ENCODE results near the gene TMEM252. TPM values are rescaled to one million over a fixed set of nuclear protein-coding genes. Genes with fewer than 3 reads are reported as not detected.

TMEM252 gene
- total and polyA plus RNA-seq, 5 experiments from 2014 or later, result not detected

GRCh38 chr9:68555437-68556150 lies 14.9 kb upstream of the TMEM252 start:
- POLR2A ChIA-PET, result no interaction called here
- DNase-seq (no peak), ATAC-seq (no peak)
- no peaks in the 10 kb centered on the region for H3K9me3 Mint-ChIP-seq
- peaks cover 7 to 41% (median 22%) of the 10 kb centered on the region in 5 donors for H3K27me3 Mint-ChIP-seq
- H3K36me3 Mint-ChIP-seq, result no peaks in the 10 kb centered on the region
- H3K4me3 Mint-ChIP-seq, result no peak overlapping the region
- peaks cover 1 to 12% (median 7%) of the 10 kb centered on the region in 4 donors for H3K4me1 Mint-ChIP-seq
- no peak overlapping the region for H3K27ac Mint-ChIP-seq

DNA sequence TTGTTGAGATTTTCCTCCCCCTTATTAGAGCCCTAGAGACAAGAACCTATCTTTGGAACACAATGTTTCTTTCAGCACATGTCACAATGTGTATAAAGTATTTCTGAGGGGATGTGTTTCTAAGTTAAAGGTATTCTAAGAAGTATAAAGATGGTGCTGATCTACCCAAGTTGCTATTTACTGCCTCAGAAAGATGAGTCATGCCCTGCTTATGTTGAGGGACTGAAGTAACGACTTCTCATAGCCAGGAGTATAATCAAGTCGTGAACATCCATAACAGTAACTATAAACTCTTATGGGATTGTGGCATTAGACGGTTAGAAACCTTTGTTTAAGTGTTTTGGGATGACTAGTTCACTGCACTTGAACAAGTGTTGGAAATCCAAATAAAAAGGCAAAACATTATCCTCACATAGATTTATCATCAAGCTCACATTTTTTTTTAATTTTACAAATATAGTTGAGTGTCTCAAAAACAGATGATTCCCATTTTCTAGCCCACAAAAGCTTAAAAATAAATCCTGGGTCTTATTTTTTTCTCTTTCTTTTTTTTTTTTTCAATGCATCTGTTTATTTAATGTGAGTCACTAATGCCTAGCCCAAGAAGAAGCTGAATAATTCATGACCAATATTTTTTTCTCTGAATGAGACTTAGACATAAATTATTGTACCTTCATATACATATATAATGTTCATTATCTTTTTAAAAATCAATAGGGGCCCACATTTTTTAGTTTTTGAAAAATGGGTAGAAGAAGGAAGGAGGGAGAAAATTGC lies 12.2 kb upstream of the TMEM252 start:
- no peak overlapping the region for H3K4me3 Mint-ChIP-seq
- ATAC-seq, result no peak
- no peaks in the 10 kb centered on the region for H3K36me3 Mint-ChIP-seq
- no peak overlapping the region for H3K27ac Mint-ChIP-seq
- POLR2A ChIA-PET, result no interaction called here
- peaks cover 5 to 36% (median 13%) of the 10 kb centered on the region in 5 donors for H3K27me3 Mint-ChIP-seq
- H3K9me3 Mint-ChIP-seq, result no peaks in the 10 kb centered on the region
- H3K4me1 Mint-ChIP-seq, result peaks cover 0 to 2% (median 0%) of the 10 kb centered on the region in 4 donors
- no peak for DNase-seq

GRCh38 chr9:68551191-68551590 lies 10.5 kb upstream of the TMEM252 start:
- no peak for DNase-seq
- no peak for ATAC-seq
- Mint-ChIP-seq H3K4me3 (no peak overlapping the region), H3K36me3 (no peaks in the 10 kb centered on the region), H3K9me3 (no peaks in the 10 kb centered on the region), H3K27ac (no peak overlapping the region), H3K4me1 (peaks cover 0 to 18% (median 2%) of the 10 kb centered on the region in 4 donors), H3K27me3 (peaks cover 1 to 19% (median 9%) of the 10 kb centered on the region in 5 donors)
- POLR2A ChIA-PET, result no interaction called here

DNA sequence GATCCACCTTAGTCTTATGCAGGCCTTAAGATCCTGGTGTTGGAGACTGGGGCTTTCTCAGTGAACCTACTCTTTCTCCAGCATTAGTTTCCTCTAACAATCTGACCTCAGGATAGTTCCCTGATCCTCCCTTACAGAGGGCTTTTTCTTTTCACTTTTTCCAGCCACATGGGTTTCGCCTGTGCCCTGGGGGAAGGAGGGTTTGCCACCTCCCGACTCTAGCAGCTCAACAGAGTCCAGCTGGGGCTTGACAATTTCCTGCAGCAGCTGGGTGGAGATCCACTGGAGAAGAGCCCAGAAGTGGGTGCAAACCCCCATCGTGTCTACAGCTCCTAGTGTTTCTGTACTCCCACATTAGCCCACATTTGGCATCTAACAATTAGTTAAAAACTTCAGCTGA lies 7.6 kb upstream of the TMEM252 start:
- ATAC-seq, result no peak
- H3K36me3 Mint-ChIP-seq, result no peaks in the 10 kb centered on the region

GRCh38 chr9:68547417-68547816 lies 6.7 kb upstream of the TMEM252 start:
- Mint-ChIP-seq H3K27ac (peak overlapping the region in 1 of 10 donors; percentile 60), H3K9me3 (no peaks in the 10 kb centered on the region), H3K4me3 (peak overlapping the region in 1 of 10 donors; percentile 16), H3K27me3 (peaks cover 4 to 20% (median 5%) of the 10 kb centered on the region in 5 donors), H3K4me1 (peaks cover 0 to 29% (median 2%) of the 10 kb centered on the region in 4 donors), H3K36me3 (no peaks in the 10 kb centered on the region)
- no peak for ATAC-seq
- no peak for DNase-seq
- POLR2A ChIA-PET, result no interaction called here

More for the DNA sequence above, 7.6 kb upstream of the TMEM252 start:
- no peak for DNase-seq
- Mint-ChIP-seq H3K9me3 (no peaks in the 10 kb centered on the region), H3K4me3 (peak overlapping the region in 1 of 10 donors; percentile 16), H3K27me3 (peaks cover 3 to 27% (median 7%) of the 10 kb centered on the region in 5 donors), H3K27ac (no peak overlapping the region), H3K4me1 (peaks cover 0 to 29% (median 2%) of the 10 kb centered on the region in 4 donors)
- POLR2A ChIA-PET, result no interaction called here

DNA sequence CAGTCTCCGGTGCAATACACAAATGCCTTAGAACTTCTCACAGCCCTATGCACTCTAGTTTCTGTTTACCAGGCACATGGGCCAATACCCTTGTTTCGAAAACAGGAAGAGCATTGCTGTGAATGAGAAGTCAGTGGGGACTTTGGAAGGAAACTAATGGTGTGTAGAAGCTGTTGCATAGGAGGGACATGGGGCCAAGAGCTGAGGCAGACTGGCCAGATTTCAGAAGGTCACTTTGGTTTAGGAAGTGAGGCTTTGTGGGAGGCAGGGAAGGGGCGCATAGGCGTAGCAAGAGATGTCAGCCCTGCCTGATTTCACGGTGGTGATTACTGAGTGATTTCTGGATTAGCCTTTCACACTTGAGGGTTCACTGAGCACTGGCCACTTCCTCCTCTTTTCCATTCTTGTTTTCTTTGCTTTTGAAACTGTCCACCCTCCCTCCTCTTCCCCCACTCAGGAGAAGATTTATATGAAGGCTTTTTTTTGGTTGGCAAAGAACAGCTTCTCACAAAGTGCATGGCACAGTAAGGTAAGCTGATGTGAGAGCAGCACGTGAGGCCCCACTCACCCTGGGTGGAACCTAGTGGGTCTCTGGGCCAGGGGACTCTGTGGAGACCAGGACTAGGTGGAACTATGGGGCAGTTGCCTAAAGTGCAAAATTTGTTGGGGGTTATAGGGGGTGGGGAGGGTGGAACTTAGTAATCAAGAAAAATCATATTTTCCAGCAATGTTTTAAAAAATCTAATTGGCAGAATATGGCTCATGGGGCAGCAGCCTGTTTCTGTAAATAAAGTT lies 6.1 kb upstream of the TMEM252 start:
- POLR2A ChIA-PET, result no interaction called here
- Mint-ChIP-seq H3K27ac (peak overlapping the region in 3 of 10 donors; percentile 9 to 65 (median 60)), H3K9me3 (no peaks in the 10 kb centered on the region), H3K36me3 (no peaks in the 10 kb centered on the region), H3K27me3 (peaks cover 1 to 20% (median 6%) of the 10 kb centered on the region in 5 donors), H3K4me1 (peaks cover 0 to 29% (median 2%) of the 10 kb centered on the region in 4 donors), H3K4me3 (peak overlapping the region in 1 of 10 donors; percentile 29)
- ATAC-seq (no peak), DNase-seq (peak in 1 of 10 donors; percentile 2)

DNA sequence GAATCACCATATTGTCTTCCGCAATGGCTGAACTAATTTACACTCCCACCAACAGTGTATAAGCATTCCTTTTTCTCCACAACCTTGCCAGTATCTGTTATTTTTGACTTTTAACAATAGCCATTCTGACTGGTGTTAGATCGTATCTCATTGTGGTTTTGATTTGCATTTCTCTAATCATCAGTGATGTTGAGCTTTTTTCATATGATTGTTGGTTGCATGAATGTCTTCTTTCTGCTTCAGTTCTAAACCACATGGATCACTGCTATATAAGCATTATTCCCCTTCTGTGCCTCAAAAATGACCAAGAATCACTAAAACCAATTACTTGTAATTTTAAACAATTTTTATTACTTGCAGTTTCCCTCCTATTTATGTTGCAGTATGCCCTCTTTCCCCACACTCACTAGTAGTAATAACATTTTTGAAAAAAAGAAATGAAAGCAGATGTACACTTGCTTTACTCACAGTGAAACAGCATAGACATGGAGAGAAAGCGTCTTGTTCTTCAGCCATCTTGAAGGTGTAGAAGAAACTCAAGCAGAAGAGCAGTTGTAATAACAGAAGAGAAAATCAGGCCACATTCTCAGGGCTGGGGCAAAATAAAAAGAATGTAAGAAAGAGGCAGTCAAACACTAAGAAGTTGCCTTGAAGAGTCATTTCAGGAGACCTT lies 4.5 kb upstream of the TMEM252 start:
- H3K36me3 Mint-ChIP-seq, result no peaks in the 10 kb centered on the region
- no peak for ATAC-seq
- H3K4me3 Mint-ChIP-seq, result no peak overlapping the region
- POLR2A ChIA-PET, result no interaction called here
- no peak for DNase-seq
- peaks cover 0 to 29% (median 2%) of the 10 kb centered on the region in 4 donors for H3K4me1 Mint-ChIP-seq
- H3K27ac Mint-ChIP-seq, result no peak overlapping the region
- no peaks in the 10 kb centered on the region for H3K9me3 Mint-ChIP-seq
- peaks cover 3 to 35% (median 8%) of the 10 kb centered on the region in 5 donors for H3K27me3 Mint-ChIP-seq

DNA sequence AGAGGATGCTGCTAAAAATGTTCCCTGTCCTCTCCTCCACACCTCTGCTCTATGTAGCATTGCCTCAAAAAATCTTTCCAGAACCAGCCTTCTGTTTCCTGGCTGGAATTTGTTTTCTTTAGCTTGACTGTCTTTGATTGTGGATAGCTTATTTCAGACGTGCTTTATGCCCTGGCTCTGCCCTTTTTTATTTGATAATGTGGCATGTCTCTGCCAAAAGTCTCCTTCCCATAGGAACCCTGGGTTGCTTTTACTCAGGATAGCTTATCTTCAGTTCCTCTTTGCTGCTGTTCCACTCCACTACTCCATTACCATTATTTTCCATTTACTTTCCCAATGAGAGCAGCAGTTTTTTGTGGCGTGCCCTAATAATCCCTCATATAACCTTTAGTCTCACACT lies 885 bp upstream of the TMEM252 start:
- no peak for ATAC-seq
- DNase-seq, result no peak
- Mint-ChIP-seq H3K4me3 (no peak overlapping the region), H3K27ac (no peak overlapping the region), H3K9me3 (no peaks in the 10 kb centered on the region), H3K36me3 (no peaks in the 10 kb centered on the region), H3K27me3 (peaks cover 3 to 46% (median 11%) of the 10 kb centered on the region in 5 donors), H3K4me1 (peaks cover 0 to 14% (median 1%) of the 10 kb centered on the region in 4 donors)
- POLR2A ChIA-PET, result no interaction called here

DNA sequence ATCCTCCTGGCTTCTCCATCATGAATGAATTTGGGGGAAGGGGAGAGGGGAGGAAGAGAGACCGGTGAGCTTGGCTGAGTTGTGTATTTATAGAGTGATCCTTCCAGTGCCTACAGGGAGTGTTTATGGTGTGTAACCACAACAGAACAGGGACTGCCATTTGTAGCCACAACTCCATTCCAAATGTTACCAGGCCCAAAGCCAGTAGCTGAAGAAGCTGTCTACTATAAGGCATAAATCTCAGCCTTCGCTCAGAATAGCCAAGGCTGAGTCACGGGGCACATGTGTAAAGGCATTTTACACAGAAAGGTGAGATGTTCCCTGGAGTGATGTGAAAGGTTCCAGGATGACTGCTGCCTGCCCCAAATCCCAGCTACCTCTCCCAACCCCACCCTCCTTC lies 2.5 kb downstream of the TMEM252 start:
- Mint-ChIP-seq H3K27ac (peak overlapping the region in 1 of 10 donors; percentile 31), H3K9me3 (no peaks in the 10 kb centered on the region), H3K27me3 (peaks cover 2 to 35% (median 8%) of the 10 kb centered on the region in 5 donors), H3K36me3 (no peaks in the 10 kb centered on the region), H3K4me3 (no peak overlapping the region), H3K4me1 (no peaks in the 10 kb centered on the region)
- DNase-seq (no peak), ATAC-seq (no peak)
- POLR2A ChIA-PET, result no interaction called here

DNA sequence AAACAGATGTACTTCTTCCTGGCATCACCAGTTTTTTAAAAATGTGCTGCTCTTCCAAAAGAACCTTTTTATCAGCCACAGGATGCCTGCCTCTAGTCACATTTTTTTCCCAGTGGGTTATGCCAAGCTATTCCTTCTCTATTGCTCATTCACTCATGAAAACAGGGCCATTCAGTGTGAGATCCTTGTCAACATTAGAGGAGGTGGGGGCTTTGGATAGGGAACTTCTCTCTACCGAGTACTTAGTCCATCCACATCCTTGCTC lies 3.1 kb downstream of the TMEM252 start:
- ATAC-seq, result no peak

DNA sequence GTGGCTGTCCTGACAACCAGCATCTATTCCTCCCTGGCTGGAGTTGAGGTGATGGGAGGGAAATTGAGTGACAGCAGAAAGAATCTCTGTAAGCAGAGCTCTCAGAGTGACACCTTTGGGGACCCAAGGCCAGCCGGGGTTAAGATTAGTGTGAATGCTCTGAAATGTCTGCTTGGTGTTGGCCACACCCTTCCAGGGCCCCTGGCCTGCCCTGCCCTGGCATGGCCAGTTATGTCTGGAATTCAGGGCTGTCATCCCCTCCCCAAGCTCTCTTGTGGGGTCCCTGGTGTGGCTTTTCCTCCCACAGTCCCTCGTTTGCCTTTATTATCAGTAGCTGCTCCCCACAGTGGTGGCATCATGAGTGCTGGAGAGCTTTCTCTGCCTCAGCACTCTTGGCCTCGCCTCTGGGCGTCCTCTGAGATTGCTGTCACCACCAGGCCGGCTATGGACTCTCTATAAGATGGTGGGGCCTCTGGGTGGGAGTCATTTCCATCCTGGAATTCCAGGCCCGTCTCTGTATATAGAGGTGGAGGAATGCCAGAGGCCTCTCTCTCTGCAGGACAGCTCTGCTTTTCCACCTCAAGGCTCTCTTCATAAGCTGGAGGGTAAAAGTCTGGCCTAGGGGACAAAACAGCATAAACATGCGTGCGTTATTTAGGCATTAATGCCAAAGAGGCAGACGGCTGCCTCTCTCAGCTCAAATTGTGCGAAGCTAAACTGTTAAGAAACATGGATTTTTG lies 3.6 kb downstream of the TMEM252 start:
- Mint-ChIP-seq H3K27me3 (peaks cover 3 to 33% (median 6%) of the 10 kb centered on the region in 5 donors), H3K27ac (no peak overlapping the region), H3K9me3 (no peaks in the 10 kb centered on the region), H3K4me3 (no peak overlapping the region), H3K4me1 (no peaks in the 10 kb centered on the region), H3K36me3 (no peaks in the 10 kb centered on the region)
- POLR2A ChIA-PET, result no interaction called here
- no peak for DNase-seq
- no peak for ATAC-seq

More for the DNA sequence above, 3.1 kb downstream of the TMEM252 start:
- Mint-ChIP-seq H3K4me1 (no peaks in the 10 kb centered on the region), H3K9me3 (no peaks in the 10 kb centered on the region), H3K4me3 (no peak overlapping the region), H3K27ac (no peak overlapping the region), H3K27me3 (peaks cover 3 to 35% (median 7%) of the 10 kb centered on the region in 5 donors), H3K36me3 (no peaks in the 10 kb centered on the region)
- POLR2A ChIA-PET, result no interaction called here
- DNase-seq, result no peak

DNA sequence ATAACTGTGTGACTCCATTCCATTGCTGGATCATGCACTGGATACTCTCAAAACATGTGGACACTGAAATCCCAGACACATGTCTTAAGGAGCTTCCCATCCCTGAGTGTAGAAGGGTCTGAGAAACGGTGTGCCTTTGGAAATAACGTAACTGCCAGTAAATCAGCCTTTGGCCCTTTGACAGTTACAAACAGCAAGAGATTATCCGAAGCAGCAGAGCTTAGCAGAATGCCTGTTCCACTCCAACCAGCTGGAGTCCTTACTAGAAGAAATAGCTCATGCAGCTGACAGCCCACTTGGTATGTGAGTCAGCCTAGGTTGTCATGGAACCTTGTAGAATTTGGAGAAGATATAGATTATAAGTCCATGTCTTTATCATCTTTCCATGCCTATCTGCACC lies 7.0 kb downstream of the TMEM252 start:
- Mint-ChIP-seq H3K9me3 (no peaks in the 10 kb centered on the region), H3K27me3 (peaks cover 1 to 21% (median 9%) of the 10 kb centered on the region in 5 donors), H3K4me3 (no peak overlapping the region), H3K4me1 (no peaks in the 10 kb centered on the region), H3K36me3 (no peaks in the 10 kb centered on the region), H3K27ac (no peak overlapping the region)
- ATAC-seq (no peak), DNase-seq (no peak)
- POLR2A ChIA-PET, result no interaction called here

Measured in naive thymus-derived CD8-positive, alpha-beta T cell (primary cell).